Skeletal muscle satellite cell (primary cell): ENCODE data around the gene CLIP4.

Experiments
- H3K27me3 ChIP-seq: 2 replicates; pipeline ENCODE4 v1.7.0; 2013; ENCODE audit warnings: low read length; ENCODE audit not compliant: control insufficient read depth, insufficient read depth
- H3K36me3 ChIP-seq: 2 replicates; pipeline ENCODE4 v1.7.0; 2013; ENCODE audit warnings: mild to moderate bottlenecking, control low read depth, low read length; ENCODE audit not compliant: insufficient read depth
- H3K4me1 ChIP-seq: 2 replicates; pipeline ENCODE4 v1.7.0; 2013; ENCODE audit warnings: low read length; ENCODE audit not compliant: control insufficient read depth, insufficient read depth
- H3K4me2 ChIP-seq: 2 replicates; pipeline ENCODE4 v1.7.0; 2013; ENCODE audit warnings: mild to moderate bottlenecking, low read length
- H3K4me3 ChIP-seq: 2 replicates; pipeline ENCODE4 v1.7.0; 2013; ENCODE audit warnings: low read length
- H3K9ac ChIP-seq: 2 replicates; pipeline ENCODE4 v1.7.0; 2013; ENCODE audit warnings: mild to moderate bottlenecking, low read depth, low read length, moderate library complexity
- H3K9me3 ChIP-seq: replicated peaks from 2 replicates; pipeline ENCODE4 v1.7.0; 2013; ENCODE audit warnings: mild to moderate bottlenecking, control low read depth, low read length

Gene CLIP4

DNA sequence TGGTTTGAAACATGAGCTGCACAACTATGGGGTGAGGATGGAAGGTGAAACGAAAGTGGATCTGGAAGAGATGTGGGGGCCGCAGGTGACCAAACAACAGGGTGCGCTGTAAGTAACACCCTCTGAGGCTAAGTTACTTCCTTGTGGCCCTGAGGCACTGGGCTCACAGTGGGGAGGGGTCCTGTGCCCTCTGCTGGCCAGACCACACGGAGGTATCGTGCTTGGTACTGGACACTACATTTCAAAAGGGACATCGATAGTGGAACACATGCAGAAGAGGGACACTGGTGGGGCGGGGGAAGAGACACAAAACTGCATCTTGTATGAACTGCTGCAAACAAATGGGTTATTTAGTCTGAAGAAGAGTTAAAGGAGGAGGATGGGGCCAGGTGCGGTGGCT lies 110.6 kb downstream of the CLIP4 start:
- Histone ChIP-seq H3K4me2 (no peak overlapping the region), H3K36me3 (no peaks in the 10 kb centered on the region), H3K27me3 (peaks cover 54% of the 10 kb centered on the region), H3K4me1 (peaks cover 20% of the 10 kb centered on the region), H3K9me3 (no peaks in the 10 kb centered on the region), H3K4me3 (no peak overlapping the region), H3K9ac (no peak overlapping the region)

DNA sequence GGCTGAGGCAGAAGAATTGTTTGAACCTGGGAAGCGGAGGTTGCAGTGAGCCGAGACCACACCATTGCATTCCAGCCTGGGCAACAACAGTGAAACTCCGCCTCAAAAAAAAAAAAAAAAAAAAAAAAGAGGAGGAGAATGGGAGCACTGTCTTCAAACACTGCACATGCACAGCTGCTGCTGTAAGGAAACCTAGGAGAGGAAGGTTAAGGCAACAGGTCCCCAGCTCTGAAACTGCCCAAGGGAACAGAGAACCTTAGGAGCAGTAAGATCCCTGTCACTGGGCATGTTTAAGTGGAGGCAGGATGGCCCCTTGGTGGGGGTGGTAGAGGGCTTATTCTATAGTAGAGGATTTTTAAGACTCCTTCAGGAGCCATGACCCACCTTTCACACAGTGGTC lies 111.2 kb downstream of the CLIP4 start:
- Histone ChIP-seq H3K9ac (no peak overlapping the region), H3K9me3 (no peaks in the 10 kb centered on the region), H3K4me3 (no peak overlapping the region), H3K36me3 (no peaks in the 10 kb centered on the region), H3K4me2 (no peak overlapping the region), H3K4me1 (peaks cover 20% of the 10 kb centered on the region), H3K27me3 (peaks cover 54% of the 10 kb centered on the region)

DNA sequence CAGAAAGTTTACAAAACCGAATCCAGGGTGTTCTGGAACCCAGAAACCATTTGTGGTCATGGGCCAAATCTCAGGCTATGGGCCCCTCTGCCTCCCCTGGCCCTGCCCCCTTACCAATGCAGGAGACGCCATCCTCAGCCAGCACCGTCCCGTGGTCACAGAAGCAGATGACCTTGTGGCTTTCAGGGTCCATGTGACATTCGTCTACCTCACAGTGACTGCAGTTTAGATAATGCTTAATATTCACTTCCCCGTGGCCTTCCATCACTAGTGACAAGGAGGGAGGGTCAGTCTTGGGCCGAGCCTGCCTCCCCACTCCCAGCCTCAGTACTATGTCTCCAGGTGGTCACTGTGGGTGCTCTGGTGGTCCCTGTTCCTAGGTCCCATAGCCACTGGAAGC lies 111.6 kb downstream of the CLIP4 start:
- H3K4me2 ChIP-seq: no peak overlapping the region
- no peaks in the 10 kb centered on the region for H3K9me3 ChIP-seq
- peaks cover 56% of the 10 kb centered on the region for H3K27me3 ChIP-seq
- no peak overlapping the region for H3K9ac ChIP-seq
- H3K36me3 ChIP-seq: no peaks in the 10 kb centered on the region
- peaks cover 20% of the 10 kb centered on the region for H3K4me1 ChIP-seq
- no peak overlapping the region for H3K4me3 ChIP-seq

GRCh38 chr2:29227935-29228675 lies 112.9 kb downstream of the CLIP4 start:
- Histone ChIP-seq H3K4me3 (no peak overlapping the region), H3K4me2 (peak overlapping the region; percentile 32), H3K9me3 (no peaks in the 10 kb centered on the region), H3K9ac (no peak overlapping the region), H3K27me3 (peaks cover 64% of the 10 kb centered on the region), H3K36me3 (no peaks in the 10 kb centered on the region), H3K4me1 (peaks cover 20% of the 10 kb centered on the region)

GRCh38 chr2:29228947-29229346 lies 113.7 kb downstream of the CLIP4 start:
- Histone ChIP-seq H3K36me3 (no peaks in the 10 kb centered on the region), H3K4me1 (peaks cover 15% of the 10 kb centered on the region), H3K4me2 (no peak overlapping the region), H3K27me3 (peaks cover 72% of the 10 kb centered on the region), H3K4me3 (no peak overlapping the region), H3K9me3 (no peaks in the 10 kb centered on the region), H3K9ac (no peak overlapping the region)

- Histone ChIP-seq H3K27me3 (peaks cover 75% of the 10 kb centered on the region), H3K36me3 (no peaks in the 10 kb centered on the region), H3K9me3 (no peaks in the 10 kb centered on the region), H3K4me3 (no peak overlapping the region), H3K4me1 (peaks cover 8% of the 10 kb centered on the region), H3K4me2 (no peak overlapping the region), H3K9ac (no peak overlapping the region)
Observed at GRCh38 chr2:29229640-29230039, 114.4 kb downstream of the CLIP4 start.

DNA sequence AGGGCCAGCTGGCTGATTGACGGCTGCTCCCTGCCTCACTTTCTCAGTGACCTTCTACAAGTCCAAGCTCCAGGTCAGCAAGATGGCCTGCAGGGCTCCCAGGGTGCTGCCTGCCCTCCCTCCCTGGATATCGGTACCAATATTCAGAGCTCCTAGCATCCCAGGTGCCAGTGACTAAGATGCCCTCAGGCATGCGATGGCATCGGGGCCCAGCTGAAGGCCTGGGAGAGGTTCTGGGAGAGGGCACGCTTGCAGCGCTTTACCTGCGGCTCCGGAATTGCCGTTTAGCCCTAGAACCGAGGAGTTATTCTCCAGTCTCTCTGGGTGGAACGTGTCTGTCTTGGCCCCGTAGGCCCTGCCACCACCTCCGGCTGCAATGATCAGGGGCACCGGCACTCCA lies 116.8 kb downstream of the CLIP4 start:
- H3K9ac ChIP-seq: no peak overlapping the region
- peaks cover 76% of the 10 kb centered on the region for H3K27me3 ChIP-seq
- no peak overlapping the region for H3K4me2 ChIP-seq
- H3K4me1 ChIP-seq: peaks cover 8% of the 10 kb centered on the region
- no peaks in the 10 kb centered on the region for H3K9me3 ChIP-seq
- no peak overlapping the region for H3K4me3 ChIP-seq
- H3K36me3 ChIP-seq: no peaks in the 10 kb centered on the region

DNA sequence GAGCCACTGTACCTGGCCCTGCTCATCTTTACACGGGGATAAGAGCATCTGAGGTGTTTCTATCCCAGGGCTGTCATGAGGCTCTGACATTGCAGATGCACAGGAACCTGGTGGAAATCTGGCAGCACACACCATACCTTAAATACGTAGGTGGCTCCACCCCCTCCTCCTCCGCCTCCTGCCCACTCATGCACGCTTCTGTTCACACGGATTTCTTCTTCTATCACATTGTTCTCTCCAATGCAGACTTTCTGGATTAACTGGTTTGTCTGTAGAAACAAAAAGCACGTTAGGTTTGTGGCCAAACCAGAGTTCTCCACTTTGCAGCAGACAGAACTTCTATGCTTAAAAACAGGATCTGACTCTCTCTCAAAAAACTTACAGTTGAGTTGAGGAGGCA lies 118.2 kb downstream of the CLIP4 start:
- Histone ChIP-seq H3K9ac (no peak overlapping the region), H3K9me3 (no peaks in the 10 kb centered on the region), H3K4me1 (peaks cover under 1% of the 10 kb centered on the region), H3K27me3 (peaks cover 69% of the 10 kb centered on the region), H3K36me3 (no peaks in the 10 kb centered on the region), H3K4me2 (no peak overlapping the region), H3K4me3 (no peak overlapping the region)

GRCh38 chr2:29235411-29235810 lies 120.2 kb downstream of the CLIP4 start:
- Histone ChIP-seq H3K4me1 (no peaks in the 10 kb centered on the region), H3K9me3 (no peaks in the 10 kb centered on the region), H3K4me3 (no peak overlapping the region), H3K9ac (no peak overlapping the region), H3K27me3 (peaks cover 66% of the 10 kb centered on the region), H3K36me3 (no peaks in the 10 kb centered on the region), H3K4me2 (no peak overlapping the region)

GRCh38 chr2:29236074-29236473 lies 120.9 kb downstream of the CLIP4 start:
- Histone ChIP-seq H3K36me3 (no peaks in the 10 kb centered on the region), H3K9ac (no peak overlapping the region), H3K9me3 (no peaks in the 10 kb centered on the region), H3K27me3 (peaks cover 68% of the 10 kb centered on the region), H3K4me1 (no peaks in the 10 kb centered on the region), H3K4me2 (no peak overlapping the region), H3K4me3 (no peak overlapping the region)

DNA sequence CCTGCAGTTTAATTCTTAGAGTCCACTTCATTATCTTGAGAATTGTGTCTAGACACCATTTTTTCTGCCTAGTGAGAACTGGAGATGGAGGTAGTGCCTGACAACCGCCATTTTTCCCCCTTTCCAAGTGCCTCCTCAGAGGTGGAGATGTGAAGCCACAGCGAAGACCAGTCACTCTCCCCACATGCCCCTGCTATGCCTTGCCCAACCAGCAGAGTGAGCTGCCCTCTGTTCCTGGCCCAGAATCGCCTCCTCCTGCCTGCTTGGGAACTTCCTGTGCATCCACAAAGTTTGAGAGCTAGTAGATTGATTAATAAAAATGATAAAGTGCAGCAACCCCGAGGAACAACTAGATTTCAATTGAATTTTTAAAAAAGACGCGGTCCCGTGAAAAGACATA lies 123.3 kb downstream of the CLIP4 start:
- H3K4me1 ChIP-seq: no peaks in the 10 kb centered on the region
- no peak overlapping the region for H3K4me3 ChIP-seq
- peaks cover 66% of the 10 kb centered on the region for H3K27me3 ChIP-seq
- H3K36me3 ChIP-seq: no peaks in the 10 kb centered on the region
- no peaks in the 10 kb centered on the region for H3K9me3 ChIP-seq
- H3K9ac ChIP-seq: no peak overlapping the region
- H3K4me2 ChIP-seq: no peak overlapping the region
